ENCODE measurements around the gene SLC12A8. TPM values are rescaled to one million over a fixed set of nuclear protein-coding genes. Genes with fewer than 3 reads are reported as not detected.

SLC12A8 gene
- total and polyA plus RNA-seq, 2 of the 13 experiments (the other 11 are each of a cell fraction or from before 2014, with no cell fraction given), result 0.44 to 0.71 TPM

GRCh38 chr3:125052624-125053303 lies 159.8 kb downstream of the SLC12A8 start:
- Histone ChIP-seq H3K4me2 (ENCODE audit: low read depth, low read length) (peak overlapping the region; percentile 95), H3K79me2 (ENCODE audit: insufficient read depth, low read length) (peaks cover 33% of the 10 kb centered on the region)
- BruUV-seq (replicated peaks), result no TSS peak
- no peak for TF ChIP-seq ZFP37 (CRISPR knock-in tag; IDR thresholded peaks at IDR 0.05; ENCODE audit: borderline replicate concordance)
- TF ChIP-seq ZNF710 (CRISPR knock-in tag; IDR thresholded peaks at IDR 0.05; ENCODE audit: borderline replicate concordance), result peak; percentile 42; the same call in 1 of the 2 replicates
- 0 out of 2 replicates have a peak, but pooled peaks have one; percentile 21 for TF ChIP-seq ZBTB34 (CRISPR knock-in tag; IDR thresholded peaks at IDR 0.05)
- TF ChIP-seq ZSCAN25 (CRISPR knock-in tag; IDR thresholded peaks at IDR 0.05), result no peak
- TF ChIP-seq ZNF260 (CRISPR knock-in tag; IDR thresholded peaks at IDR 0.05; ENCODE audit: borderline replicate concordance, low read depth), result no peak
- no peak for TF ChIP-seq DR1 (CRISPR knock-in tag; IDR thresholded peaks at IDR 0.05)
- no peak for TF ChIP-seq ZSCAN22 (CRISPR knock-in tag; IDR thresholded peaks at IDR 0.05)
- TF ChIP-seq POGK (CRISPR knock-in tag; conservative IDR thresholded peaks at IDR 0.05), result 0 out of 2 replicates have a peak, but pooled peaks have one; percentile 33
- peak; percentile 44 for TF ChIP-seq TEAD3 (CRISPR knock-in tag; optimal IDR thresholded peaks at IDR 0.05; ENCODE audit: borderline replicate concordance)
- TF ChIP-seq ZGPAT (CRISPR knock-in tag; IDR thresholded peaks at IDR 0.05), result no peak
- TF ChIP-seq FOSL2 (CRISPR knock-in tag; IDR thresholded peaks at IDR 0.05), result peak; percentile 15; the same call in 1 of the 2 replicates
- TF ChIP-seq SOX13 (IDR thresholded peaks at IDR 0.05), result no peak
- peak in 1 of 2 experiments; percentile 76; a peak in 2 of 4 replicates for TF ChIP-seq SOX13 (CRISPR knock-in tag; conservative IDR thresholded peaks at IDR 0.05 in 1 of 2, IDR thresholded peaks at IDR 0.05 in 1 of 2)
- no peak for TF ChIP-seq ZNF552 (CRISPR knock-in tag; IDR thresholded peaks at IDR 0.05; ENCODE audit: borderline replicate concordance)
- TF ChIP-seq IRF2 (CRISPR knock-in tag; IDR thresholded peaks at IDR 0.05), result 0 out of 2 replicates have a peak, but pooled peaks have one; percentile 29
- peak; percentile 39; the same call in 1 of the 2 replicates for TF ChIP-seq TBX2 (CRISPR knock-in tag; IDR thresholded peaks at IDR 0.05; ENCODE audit: borderline replicate concordance)

More at GRCh38 chr3:125052624-125053303, 159.8 kb downstream of the SLC12A8 start:
- ChIA-PET POLR2A (interaction anchor here (0.8 to 3.1 kb wide), 3 partner anchors 10 to 51 kb away, joined by 3 to 25 read pairs (median 12); no protein-coding TSS in a partner anchor), CTCF (ENCODE audit: low intra/inter-chr PET ratio, low total read pairs) (no interaction called here)
- in situ Hi-C loops (cut with HindIII; ENCODE audit: extremely low pct_ligation_motif_present, low pct_unique_long_range_greater_than_20kb) (loop anchor here (5.0 kb wide), 1 partner anchor 50 kb away; no protein-coding TSS in a partner anchor), intact Hi-C loops (cut with micrococcal nuclease; ENCODE audit: unreplicated experiment) (loop anchor here (10.0 kb wide), 1 partner anchor 102 kb away; no protein-coding TSS in a partner anchor)
- H3K4me1 ChIP-seq (ENCODE audit: insufficient read depth, low read length), result peaks cover 45% of the 10 kb centered on the region
- FAIRE-seq (peak; percentile 70), DNase-seq (ENCODE audit: low spot score) (peak; percentile 77), ATAC-seq (peak; percentile 56)
- WGBS (ENCODE audit: low lambda C conversion rate), result 63% methylated on average over 8 of the region's 8 CpGs
- H3K9me3 ChIP-seq (ENCODE audit: low read length), result no peaks in the 10 kb centered on the region
- peaks cover 18% of the 10 kb centered on the region for H4K20me1 ChIP-seq (ENCODE audit: insufficient read depth, low read length)
- peak overlapping the region; percentile 6 for H3K27ac ChIP-seq (ENCODE audit: extremely low read length, insufficient read depth, low read length)
- H2AFZ ChIP-seq (ENCODE audit: low read length), result no peak overlapping the region
- H3K9ac ChIP-seq (ENCODE audit: insufficient read depth, low read depth, low read length), result no peak overlapping the region; the same call in 1 of the 2 replicates
- H3K27me3 ChIP-seq (ENCODE audit: control insufficient read depth in 1 of 2, insufficient read depth in 2 of 2, low read length in 2 of 2), result peaks cover 0 to 13% of the 10 kb centered on the region in 2 experiments; a peak in 3 of 5 replicates
- peaks cover 8 to 39% of the 10 kb centered on the region in 2 experiments; a peak in 4 of 5 replicates for H3K36me3 ChIP-seq (replicated peaks in 1 of 2; ENCODE audit: control insufficient read depth in 1 of 2, insufficient read depth in 2 of 2, low read length in 2 of 2)
- no peak overlapping the region; a peak in 1 of 6 replicates for H3K4me3 ChIP-seq (replicated peaks in 1 of 3; ENCODE audit: insufficient read depth in 1 of 3, low read depth in 2 of 3, low read length in 3 of 3)

All from HepG2 (cell line).